Epithelial cell of prostate (primary cell): ENCODE data around the gene RFLNA.

Experiments
- DNase-seq: peaks from one replicate; pipeline ENCODE4 v3.0.0-alpha.2; 2011; ENCODE audit warnings: low read depth, low spot score
- H3K27ac ChIP-seq: fragments of 450-650 bp; 2 replicates; pipeline ENCODE4 v1.5.1; 2017; ENCODE audit warnings: mild to moderate bottlenecking

The RFLNA gene

DNA sequence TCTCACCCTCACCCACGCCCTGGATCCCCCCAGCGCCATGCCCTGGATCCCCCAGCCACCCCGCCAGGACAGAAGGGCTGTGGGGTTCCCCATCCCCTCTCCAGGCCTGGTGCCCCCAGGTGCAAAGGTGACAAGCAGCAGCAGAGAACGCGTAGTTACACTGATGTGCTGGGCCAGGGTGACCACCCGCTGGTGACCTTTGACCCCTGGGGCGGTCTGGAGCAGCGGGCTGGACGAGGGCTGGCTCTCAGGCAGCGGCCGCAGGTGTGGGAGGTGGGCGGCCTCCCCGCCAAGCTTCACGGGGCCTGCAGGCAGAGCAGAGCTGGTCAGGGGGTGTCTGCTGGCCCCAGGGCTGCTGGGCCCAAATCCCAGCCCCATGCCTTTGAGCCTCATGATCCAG is 40.1 kb downstream of the RFLNA start:
- H3K27ac ChIP-seq: no peak overlapping the region
- no peak for DNase-seq

GRCh38 chr12:124335426-124336183 is 40.7 kb downstream of the RFLNA start:
- no peak overlapping the region for H3K27ac ChIP-seq
- DNase-seq: no peak

DNA sequence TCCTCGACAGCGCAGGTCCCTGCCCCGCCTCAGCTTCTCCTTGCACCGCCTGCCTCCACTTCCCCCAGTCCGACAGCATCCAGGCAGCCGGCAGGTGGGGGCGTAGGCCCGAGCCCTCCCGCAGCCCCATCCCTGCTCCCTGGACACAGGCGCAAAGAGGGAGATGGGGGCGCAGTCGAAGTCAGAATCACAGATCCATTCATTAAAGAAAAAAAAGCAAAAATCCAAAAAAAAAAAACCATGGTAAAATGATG is 41.2 kb downstream of the RFLNA start:
- no peak overlapping the region for H3K27ac ChIP-seq
- no peak for DNase-seq

- H3K27ac ChIP-seq: no peak overlapping the region
- DNase-seq: no peak
Observed at GRCh38 chr12:124336742-124337520, 42.0 kb downstream of the RFLNA start.

DNA sequence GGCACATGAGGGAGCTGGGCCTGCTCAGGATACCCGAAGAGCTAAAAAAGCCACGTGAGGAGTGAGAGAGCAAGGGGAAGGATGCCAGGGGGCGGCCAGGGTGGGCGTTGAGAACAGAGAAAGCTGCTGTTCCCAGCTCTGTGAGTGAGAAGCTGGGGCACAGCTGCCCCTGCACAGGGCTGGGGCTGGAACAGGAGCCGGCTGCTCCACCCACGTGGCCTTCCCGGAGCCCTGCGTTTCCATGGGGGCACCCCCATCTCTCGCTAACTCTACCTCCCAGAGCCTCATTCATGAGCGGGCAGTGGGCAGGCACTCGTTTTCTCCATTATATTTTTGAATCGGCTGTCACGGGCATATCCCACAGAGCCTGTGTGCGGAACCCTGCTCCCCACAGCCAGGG is 42.7 kb downstream of the RFLNA start:
- no peak overlapping the region for H3K27ac ChIP-seq
- DNase-seq: no peak

GRCh38 chr12:124338448-124338847 is 43.6 kb downstream of the RFLNA start:
- H3K27ac ChIP-seq: no peak overlapping the region

GRCh38 chr12:124338876-124339603 is 44.1 kb downstream of the RFLNA start:
- no peak for DNase-seq
- no peak overlapping the region for H3K27ac ChIP-seq

More at GRCh38 chr12:124338448-124338847, 43.6 kb downstream of the RFLNA start:
- no peak for DNase-seq

GRCh38 chr12:124340080-124340900 is 45.4 kb downstream of the RFLNA start:
- no peak for DNase-seq
- H3K27ac ChIP-seq: no peak overlapping the region

- no peak for DNase-seq
- H3K27ac ChIP-seq: no peak overlapping the region
Observed at GRCh38 chr12:124341645-124342069, 46.8 kb downstream of the RFLNA start.

GRCh38 chr12:124344022-124344421 is 49.1 kb downstream of the RFLNA start:
- no peak overlapping the region for H3K27ac ChIP-seq
- DNase-seq: no peak

- no peak for DNase-seq
- no peak overlapping the region for H3K27ac ChIP-seq
Observed at GRCh38 chr12:124344526-124344925, 49.6 kb downstream of the RFLNA start.

DNA sequence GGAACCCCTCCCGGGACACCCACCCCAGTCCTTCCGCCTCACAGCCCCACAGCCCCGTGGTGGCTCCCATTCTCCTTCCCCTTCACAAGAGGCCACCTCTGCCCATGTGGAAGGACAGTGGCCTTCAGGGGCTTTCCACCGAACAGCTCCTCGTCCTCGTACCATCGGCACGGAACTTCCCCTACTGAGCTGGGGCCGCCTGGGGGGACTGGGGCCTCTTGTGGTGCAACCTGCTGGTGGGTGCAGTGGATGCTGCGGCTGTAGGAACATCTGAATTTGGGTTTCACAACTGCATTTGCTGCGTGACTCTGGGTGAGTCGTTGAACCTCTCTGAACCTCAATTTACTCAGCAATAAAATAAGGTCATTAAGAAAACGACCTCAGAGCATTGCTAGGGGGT is 50.9 kb downstream of the RFLNA start:
- DNase-seq: no peak
- no peak overlapping the region for H3K27ac ChIP-seq

DNA sequence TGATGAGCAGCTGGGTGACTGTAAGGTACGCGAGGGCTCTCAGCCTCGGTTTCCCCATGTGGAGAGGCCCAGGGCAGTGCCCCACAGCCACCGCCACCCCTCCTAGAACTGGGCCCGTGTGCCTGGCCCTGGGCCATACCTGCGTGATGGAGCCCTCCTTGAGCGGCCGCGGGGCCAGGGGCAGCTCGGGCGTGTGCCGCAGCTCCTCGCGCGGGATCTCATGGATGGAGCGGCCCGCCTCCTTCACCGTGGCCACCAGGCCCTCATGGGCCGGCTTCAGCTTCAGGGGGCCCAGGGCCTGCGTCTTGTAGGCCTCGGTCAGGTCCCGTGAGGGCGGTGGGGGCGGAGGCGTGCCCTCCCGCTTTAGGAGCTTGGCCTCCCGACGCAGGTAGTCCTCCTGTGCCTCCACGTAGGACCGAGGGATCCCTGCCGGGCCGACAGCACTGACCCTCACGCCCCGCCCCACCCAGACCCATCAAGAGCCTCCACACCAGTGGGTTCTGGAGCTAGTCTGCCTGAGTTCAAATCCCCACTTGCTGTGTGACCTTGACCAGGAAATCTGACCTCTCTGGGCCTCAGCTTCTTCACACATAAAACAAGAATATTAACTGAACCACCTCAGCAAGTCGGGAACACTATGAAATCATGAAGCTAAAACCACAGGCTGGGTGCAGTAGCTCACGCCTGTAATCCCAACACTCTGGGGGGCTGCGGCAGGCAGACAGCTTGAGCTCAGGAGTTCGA is 51.7 kb downstream of the RFLNA start:
- no peak for DNase-seq
- H3K27ac ChIP-seq: no peak overlapping the region

GRCh38 chr12:124347335-124347734 is 52.4 kb downstream of the RFLNA start:
- H3K27ac ChIP-seq: no peak overlapping the region
- no peak for DNase-seq

- DNase-seq: no peak
- H3K27ac ChIP-seq: no peak overlapping the region
Observed at GRCh38 chr12:124347805-124348658, 53.1 kb downstream of the RFLNA start.

DNA sequence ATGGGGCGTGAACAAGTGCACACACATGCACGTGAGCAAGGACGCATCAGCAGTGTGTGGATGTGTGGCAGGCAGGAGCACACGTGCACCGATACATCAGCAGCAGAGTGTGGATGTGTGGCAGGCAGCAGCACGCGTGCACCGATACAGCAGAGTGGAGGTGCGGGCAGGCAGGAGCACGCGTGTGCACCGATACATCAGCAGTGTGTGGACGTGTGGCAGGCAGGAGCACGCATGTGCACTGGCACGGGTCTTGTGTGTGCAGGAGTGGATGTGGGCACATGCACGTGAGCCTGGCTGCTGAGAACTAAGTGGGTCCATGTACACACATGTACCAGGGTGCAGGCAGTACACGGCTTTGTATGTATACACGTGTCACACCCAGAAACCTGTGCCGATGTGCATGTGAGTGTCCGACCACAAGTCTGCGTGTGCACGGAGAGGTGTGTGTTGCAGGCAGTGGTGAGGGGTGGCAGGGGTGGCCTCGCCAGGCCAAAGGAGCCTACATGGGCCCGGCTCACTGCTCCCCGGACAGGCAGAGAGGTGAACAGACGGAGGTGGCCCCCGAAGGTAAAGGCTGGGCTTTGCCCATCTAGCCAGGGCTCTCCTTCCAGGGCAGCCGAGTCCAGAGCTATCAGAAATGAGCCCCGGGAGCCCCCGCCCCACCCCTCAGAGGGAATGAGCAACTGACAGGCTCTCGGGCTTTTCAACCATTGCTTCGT is 53.9 kb downstream of the RFLNA start:
- H3K27ac ChIP-seq: no peak overlapping the region
- no peak for DNase-seq

DNA sequence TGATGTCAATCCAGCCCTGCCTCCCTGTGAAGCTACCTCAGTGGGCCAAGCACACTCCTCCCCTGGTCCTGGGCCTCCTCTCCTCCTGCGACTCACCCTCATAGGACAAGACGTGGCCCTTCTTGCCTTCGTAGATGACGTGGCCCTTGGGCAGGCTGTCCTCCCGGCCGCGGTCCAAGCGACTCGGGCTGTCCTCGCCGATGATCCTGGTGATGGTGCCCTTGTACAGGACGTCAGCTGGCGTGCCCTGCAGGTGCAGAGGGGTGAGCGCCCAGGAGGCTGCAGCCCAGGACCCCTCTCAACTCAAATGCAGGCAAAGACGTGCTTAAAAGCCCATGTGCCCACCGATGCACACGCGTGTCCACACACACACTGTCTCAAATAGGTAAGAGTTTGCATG is 55.6 kb downstream of the RFLNA start:
- no peak overlapping the region for H3K27ac ChIP-seq
- DNase-seq: no peak

- DNase-seq: no peak
Observed at GRCh38 chr12:124351422-124351821, 56.5 kb downstream of the RFLNA start.

More at GRCh38 chr12:124351422-124351821, 56.5 kb downstream of the RFLNA start:
- no peak overlapping the region for H3K27ac ChIP-seq
